IPS-18c (cell line): Measurements from ENCODE around the gene ZC3H12C.
A peak's percentile ranks its signal among the peaks of the same experiment; 100 is the strongest.
"Not testable (repeated sequence)": the region's sequence is repeated elsewhere in the genome, so short reads cannot be mapped to it uniquely, and the experiment has no call there.

ENCODE experiments used
- H3K4me3 ChIP-seq: 2 replicates; pipeline ENCODE4 v1.7.0; 2013; ENCODE audit warnings: low read depth, mild to moderate bottlenecking, low read length, moderate library complexity; ENCODE audit not compliant: insufficient read depth
- H3K9me3 ChIP-seq: one replicate; pipeline ENCODE4 v1.6.1; 2013; ENCODE audit warnings: mild to moderate bottlenecking, low read length, moderate library complexity; ENCODE audit not compliant: control insufficient read depth, insufficient read depth

ZC3H12C gene

DNA sequence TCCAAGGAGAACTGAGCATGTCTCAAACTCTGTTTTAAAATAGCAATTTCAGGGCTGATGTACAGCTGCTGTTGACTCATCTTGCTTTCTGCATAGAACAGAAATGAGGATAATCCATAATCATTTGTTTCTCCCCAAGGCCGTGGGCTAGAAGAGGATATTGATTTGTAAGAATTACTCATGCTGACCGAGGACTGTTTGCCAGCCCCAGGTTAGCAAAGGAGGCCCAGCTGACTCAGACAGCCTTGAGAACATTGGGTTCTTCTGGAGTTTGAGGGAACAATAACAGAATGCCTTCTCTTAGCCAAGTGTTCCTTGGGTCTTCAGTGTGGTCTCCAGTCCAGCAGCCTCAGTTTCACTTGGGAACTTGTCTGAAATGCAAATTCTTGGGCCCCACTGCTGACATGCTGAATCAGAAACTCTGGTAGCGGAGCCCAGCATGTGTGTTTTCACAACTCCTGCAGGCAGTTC, 92.0 kb downstream of the ZC3H12C start:
- no peak overlapping the region for H3K4me3 ChIP-seq
- peaks cover 2% of the 10 kb centered on the region for H3K9me3 ChIP-seq

DNA sequence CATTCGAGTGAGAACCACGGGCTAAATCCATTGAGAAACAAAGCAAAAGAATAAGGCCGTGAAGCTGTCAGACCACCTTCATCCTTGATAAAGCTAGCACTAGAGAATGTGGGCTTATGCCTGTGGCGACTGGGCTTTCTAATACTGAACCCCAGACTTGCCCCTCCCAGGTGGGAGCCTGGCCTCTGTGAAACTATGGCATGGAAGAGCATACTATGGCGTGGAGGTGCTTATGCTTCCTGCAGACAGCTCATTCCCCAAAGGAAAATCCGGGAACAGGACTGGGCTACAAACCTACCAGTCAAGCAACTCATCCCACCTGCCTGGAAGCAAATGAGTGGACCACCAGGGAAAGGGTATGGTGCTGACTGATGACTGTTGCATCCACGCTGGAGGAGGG, 92.4 kb downstream of the ZC3H12C start:
- no peaks in the 10 kb centered on the region for H3K9me3 ChIP-seq
- H3K4me3 ChIP-seq = no peak overlapping the region

DNA sequence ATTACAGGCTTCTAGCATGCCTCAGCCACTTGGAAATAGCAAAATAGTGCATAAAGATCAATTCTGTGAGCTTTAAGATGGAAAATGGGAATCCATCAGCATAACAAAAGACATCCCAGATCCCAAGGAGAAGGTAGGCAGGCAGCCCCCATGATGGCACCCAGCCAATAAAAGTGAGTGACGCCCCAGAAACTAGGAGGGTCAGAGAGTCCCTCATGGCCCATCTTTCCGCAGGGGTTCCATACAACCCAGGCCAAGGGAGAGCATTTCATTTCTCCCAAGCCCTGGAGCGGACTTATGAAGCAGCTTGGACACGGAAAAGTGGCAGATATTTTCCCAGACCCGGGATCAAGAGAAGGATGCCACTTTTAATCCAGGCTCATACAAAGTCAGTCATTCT, 93.3 kb downstream of the ZC3H12C start:
- Histone ChIP-seq H3K9me3 (no peaks in the 10 kb centered on the region), H3K4me3 (no peak overlapping the region)

DNA sequence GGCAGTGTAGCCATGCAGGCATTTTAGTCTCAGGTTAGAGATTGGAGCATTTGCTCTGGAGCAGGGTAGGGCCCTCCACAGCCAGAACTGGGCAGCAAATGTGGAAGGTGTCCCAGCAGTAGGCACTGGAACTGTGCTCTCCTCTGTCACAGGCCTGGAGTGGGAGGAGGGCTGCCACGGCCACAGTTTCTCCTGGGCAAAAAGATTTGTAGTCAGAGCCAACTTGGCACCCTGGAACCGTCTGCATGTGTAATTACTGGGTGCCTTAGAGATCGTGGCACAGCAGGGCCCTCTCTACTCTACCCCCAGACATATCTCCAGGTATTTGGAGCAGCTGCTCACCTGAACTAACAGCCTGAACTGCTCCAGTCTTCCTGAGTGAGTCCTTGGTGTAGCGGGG, 93.7 kb downstream of the ZC3H12C start:
- Histone ChIP-seq H3K4me3 (no peak overlapping the region), H3K9me3 (no peaks in the 10 kb centered on the region)

DNA sequence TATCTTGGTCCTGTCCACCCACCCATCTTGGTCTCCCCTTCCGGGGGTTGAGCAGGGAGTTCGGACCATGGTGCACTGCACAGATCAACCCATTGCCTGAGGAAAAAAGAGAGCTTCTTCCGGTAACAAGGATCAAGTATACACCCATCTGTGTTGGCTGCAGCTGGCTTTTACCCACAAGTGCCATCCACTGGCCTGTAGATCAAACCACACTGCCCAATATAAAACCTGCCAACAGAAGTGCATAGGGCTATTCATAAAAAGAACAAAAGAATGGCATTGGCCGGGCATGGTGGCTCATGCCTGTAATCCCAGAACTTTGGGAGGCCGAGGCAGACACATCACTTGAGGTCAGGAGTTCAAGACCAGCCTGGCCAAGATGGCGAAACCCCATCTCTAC, 94.5 kb downstream of the ZC3H12C start:
- Histone ChIP-seq H3K4me3 (no peak overlapping the region), H3K9me3 (no peaks in the 10 kb centered on the region)

DNA sequence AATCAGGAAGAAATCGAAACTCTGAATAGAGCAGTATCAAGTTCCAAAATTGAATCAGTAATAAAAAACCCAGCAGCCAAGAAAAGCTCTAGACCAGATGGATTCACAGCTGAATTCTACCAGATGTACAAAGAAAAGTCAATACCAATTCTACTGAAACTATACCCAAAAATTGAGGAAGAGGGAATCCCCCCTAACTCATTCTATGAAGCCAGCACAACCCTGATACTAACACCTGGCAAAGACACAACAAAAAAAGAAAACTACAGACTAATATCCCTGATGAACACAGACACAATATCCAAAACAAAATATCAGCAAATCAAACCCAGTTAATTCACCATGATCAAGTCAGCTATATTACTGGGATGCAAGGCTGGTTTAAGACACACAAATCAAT, 97.7 kb downstream of the ZC3H12C start:
- Histone ChIP-seq H3K4me3 (no peak overlapping the region), H3K9me3 (no peaks in the 10 kb centered on the region)

DNA sequence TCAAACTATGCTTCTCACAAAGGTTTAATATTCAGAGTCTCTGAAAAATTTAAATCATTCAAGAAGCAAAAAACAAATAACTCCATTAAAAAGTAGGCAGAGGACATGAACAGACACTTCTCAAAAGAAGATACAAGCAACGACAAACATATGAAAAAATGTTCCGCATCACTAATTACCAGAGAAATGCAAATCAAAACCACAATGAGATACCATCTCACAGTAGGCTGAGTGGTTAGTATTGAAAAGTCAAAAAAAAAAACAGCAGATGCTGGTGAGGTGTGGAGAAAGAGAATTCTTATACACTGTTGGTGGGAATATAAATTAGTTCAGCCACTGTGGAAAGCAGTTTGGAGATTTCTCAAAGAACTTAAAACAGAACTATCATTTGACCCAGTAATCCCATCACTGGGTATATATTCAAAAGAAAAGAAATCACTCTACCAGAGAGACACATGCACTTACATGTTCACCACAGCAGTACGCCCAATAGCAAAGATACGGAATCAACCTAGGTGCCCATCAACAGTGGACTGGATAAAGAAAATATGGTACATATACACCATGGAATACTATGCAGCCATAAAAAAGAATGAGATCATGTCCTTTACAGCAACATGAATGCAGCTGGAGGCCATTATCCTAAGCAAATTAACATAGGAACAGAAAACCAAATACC, 99.6 kb downstream of the ZC3H12C start:
- H3K9me3 ChIP-seq, H3K4me3 ChIP-seq: not testable (repeated sequence)

DNA sequence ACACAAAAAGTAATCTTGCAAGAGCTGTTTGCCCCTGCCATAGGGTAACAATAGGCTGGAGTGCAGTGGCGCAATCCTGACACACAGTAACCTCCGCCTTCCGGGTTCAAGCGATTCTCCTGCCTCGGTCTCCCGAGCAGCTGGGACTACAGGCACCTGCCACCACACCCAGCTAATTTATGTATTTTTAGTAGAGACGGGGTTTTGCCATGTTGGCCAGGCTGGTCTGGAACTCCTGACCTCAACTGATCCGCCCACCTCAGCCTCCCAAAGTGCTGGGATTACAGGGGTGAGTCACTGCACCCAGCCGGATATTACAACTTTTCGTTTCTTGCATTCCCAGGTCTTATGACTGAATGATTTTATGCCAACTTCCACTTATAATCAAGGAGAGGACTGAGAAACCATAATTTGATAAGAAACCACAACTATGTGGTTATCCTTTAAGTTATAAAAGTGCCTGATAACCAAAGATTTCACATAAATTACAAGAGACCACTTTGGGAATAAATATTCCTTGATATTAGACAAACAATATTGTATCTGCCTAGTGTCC, 101.1 kb downstream of the ZC3H12C start:
- not testable (repeated sequence) for H3K9me3 ChIP-seq, H3K4me3 ChIP-seq

DNA sequence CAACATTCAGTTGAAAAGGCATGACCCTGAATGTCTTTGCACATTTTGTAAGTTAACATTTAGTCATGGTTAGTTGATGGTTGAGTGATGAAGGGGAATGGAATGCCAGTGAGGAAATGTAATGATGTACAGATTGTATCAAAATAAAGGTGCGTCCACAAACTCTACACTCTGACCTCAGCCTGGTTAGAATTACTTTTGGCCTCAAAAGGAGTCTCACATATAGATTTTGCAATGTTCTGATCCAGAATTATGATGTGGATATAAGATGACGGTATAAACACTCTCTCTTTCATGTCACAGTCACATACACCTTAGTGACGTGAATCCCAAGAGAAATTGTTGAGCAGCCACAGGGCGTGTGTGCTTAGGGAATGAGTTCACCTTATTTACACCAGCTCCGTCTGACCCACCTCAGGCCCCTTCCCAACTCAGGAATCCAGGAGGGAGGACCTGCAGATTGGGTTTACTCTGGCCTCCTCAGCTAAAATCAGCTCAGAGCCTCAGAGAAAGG, 103.1 kb downstream of the ZC3H12C start:
- H3K9me3 ChIP-seq = no peaks in the 10 kb centered on the region
- H3K4me3 ChIP-seq = no peak overlapping the region

DNA sequence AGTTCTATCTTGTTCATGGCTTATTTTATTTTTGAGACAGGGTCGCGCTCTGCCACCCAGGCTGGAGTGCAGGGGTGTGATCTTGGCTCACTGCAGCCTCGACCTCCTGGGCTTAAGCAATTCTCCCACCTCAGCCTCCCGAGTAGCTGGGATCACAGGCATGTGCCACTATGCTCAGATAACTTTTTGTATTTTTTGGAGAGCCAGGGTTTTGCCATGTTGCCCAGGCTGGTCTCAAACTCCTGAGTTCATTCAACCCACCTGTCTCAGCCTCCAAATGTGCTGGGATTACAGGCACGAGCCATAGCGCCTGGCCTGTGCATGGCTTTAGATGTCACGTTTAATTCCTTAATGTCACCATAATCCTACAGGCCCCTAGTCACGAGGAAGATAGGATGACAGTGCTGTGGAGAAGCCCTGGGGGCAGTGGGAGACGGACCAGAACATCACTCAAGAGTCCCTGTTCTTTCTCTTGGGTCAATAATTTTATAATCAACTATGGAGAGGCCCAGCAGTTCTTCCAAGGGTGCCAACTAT, 103.8 kb downstream of the ZC3H12C start:
- no peak overlapping the region for H3K4me3 ChIP-seq
- no peaks in the 10 kb centered on the region for H3K9me3 ChIP-seq

DNA sequence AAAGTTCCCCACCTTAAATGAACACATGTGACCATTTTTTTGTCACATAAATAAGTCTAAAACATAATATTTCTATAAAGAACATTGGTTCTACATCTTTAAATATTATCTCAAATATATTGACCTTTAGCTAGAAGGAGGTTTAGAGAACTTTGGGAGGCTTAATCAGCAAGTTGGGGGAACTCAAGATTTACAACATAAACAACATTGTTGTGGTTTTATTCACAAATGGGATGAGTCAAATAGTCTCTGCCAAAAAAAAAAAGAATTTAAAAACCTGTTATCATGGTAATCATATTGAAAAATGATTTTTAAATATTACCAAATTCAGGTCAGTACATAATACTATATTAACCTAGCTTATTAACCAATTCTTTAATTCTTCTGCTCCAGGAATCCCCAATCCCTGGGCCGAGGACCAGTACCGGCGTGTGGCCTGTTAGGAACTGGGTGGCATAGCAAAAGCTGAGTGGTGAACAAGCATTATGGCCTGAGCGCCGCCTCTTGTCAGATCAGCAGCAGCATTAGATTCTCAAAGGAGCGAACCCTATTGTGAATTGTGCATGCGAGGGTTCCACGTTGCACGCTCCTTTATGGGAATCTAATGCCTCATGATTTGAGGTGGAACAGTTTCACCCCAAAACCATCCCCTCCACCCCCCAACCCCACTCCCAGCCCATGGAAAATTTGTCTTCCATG, 105.0 kb downstream of the ZC3H12C start:
- H3K4me3 ChIP-seq = no peak overlapping the region
- H3K9me3 ChIP-seq = no peaks in the 10 kb centered on the region

DNA sequence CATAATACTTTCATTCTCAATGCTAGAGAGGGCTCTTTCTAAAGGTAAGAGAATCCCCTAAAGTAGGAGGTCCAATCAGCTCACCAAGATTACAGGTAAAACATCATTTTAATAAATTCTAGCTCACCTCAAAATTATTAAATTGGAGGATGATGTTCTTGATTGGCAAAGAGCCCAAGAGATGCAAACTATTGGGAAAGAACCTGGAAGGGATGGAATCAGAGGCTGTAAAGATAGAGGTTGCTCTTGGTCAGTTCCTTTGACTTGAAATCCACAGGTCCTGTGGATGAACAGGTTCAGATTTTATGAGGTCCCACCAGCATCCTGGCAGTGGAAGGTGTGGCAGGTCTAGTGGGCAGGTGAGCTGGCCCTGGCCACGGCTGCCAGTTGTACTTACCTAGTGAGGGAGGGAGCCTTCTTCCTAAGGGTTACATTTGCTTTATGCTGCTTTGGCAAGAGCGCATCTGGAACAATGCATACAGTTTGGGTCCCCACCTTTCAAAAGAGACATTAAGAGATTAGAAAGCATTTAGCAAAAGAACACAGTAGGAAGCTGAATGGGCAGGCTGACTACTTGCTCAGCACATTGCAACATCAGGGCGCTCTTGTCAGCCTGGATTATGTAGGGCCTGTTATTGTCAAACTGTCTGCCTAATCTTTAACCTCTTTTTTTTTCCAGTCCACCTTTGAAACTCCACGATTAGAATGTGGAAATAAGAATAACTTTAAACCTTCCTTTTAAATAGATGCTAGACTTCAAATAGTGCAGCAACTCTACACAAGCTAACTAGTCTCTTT, 106.2 kb downstream of the ZC3H12C start:
- H3K4me3 ChIP-seq = no peak overlapping the region
- no peaks in the 10 kb centered on the region for H3K9me3 ChIP-seq

DNA sequence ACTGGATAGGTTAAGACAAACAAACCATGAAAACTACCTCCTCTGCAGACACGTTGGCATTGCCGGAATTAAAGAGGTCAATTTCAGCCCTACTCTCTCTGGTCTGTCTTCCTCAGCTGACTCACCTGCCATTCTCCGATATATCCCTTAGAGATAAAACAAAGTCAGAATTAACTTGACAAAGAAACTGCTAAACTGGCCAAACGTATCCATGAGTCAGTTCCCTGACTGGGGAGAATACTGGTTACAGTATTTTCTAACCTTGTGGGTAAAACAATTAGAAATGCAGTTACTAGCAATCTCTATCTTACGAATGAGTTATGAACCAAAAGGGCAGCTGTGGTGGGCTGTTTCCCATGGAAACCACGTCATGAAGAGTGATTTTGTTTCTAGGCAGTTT, 107.0 kb downstream of the ZC3H12C start:
- H3K4me3 ChIP-seq = no peak overlapping the region
- H3K9me3 ChIP-seq = no peaks in the 10 kb centered on the region

DNA sequence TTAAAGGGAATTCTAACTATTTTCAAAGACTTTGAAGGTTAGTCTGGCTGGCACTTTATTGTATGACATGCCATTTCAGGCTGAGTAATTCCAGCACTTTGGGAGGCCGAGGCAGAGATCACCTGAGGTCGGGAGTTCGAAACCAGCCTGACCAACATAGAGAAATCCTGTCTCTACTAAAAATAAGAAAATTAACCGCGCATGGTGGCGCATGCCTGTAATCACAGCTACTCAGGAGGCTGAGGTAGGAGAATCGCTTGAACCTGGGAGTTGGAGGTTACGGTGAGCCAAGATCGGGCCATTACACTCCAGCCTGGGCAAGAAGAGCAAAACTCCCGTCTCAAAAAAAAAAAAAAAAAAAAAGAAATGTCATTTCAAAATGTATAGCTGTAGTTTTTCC, 107.6 kb downstream of the ZC3H12C start:
- no peaks in the 10 kb centered on the region for H3K9me3 ChIP-seq
- no peak overlapping the region for H3K4me3 ChIP-seq

DNA sequence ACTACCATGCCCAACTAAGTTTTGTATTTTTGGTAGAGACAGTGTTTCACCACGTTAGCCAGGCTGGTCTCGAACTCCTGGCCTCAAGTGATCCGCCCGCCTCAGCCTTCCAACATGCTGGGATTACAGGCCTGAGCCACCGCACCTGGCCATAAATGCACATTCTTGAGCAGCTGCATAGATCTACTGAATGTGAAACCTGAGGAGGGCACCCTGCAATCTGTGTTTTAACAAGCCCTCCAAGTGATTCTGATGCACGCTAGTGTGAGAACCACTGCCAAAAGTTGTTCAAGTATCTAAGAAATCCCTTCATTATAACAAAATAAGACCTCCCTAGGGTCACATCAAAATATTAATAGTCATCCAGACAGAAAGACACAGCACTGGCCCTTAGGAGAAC, 113.9 kb downstream of the ZC3H12C start:
- H3K9me3 ChIP-seq = no peaks in the 10 kb centered on the region

DNA sequence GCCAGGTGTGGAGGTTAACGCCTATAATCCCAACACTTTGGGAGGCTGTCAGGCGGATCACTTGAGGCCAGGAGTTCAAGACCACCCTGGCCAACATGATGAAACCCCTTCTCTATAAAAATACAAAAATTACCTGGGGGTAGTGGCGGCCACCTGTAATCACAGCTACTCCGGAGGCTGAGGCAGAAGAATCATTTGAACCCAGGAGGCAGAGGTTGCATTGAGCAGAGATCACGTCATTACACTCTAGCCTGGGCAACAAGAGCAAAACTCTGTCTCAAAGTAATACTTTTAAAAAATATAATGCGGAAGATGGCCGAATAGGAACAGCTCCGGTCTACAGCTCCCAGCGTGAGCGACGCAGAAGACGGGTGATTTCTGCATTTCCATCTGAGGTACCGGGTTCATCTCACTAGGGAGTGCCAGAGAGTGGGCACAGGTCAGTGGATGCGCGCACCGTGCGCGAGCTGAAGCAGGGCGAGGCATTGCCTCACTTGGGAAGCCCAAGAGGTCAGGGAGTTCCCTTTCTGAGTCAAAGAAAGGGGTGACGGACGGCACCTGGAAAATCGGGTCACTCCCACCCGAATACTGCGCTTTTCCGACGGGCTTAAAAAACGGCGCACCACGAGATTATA, 115.6 kb downstream of the ZC3H12C start:
- H3K9me3 ChIP-seq = not testable (repeated sequence)
- peak overlapping the region; percentile 24; the same call in 1 of the 2 replicates for H3K4me3 ChIP-seq

More for the DNA sequence above, 113.9 kb downstream of the ZC3H12C start:
- no peak overlapping the region for H3K4me3 ChIP-seq

DNA sequence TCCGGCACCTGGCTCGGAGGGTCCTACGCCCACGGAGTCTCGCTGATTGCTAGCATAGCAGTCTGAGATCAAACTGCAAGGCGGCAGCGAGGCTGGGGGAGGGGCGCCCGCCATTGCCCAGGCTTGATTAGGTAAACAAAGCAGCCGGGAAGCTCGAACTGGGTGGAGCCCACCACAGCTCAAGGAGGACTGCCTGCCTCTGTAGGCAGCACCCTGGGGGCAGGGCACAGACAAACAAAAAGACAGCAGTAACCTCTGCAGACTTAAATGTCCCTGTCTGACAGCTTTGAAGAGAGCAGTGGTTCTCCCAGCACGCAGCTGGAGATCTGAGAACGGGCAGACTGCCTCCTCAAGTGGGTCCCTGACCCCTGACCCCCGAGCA, 116.1 kb downstream of the ZC3H12C start:
- H3K9me3 ChIP-seq = not testable (repeated sequence)
- peak overlapping the region; percentile 24; the same call in 1 of the 2 replicates for H3K4me3 ChIP-seq
